Breast epithelium (tissue), 4 donors: ENCODE data around the gene TNFRSF6B. TPM values are rescaled to one million over a fixed set of nuclear protein-coding genes. Genes with fewer than 3 reads are reported as not detected.
A peak's percentile ranks its signal among the peaks of the same experiment; 100 is the strongest.

Experiments
- DNase-seq, 2 donors: peaks; one replicate each; pipeline ENCODE4 v3.0.0-alpha.2; 2019; ENCODE audit warnings: low spot score in 2 of 2
- H3K27ac ChIP-seq, 2 donors: fragments of 200-600 bp; sonication (generic) in 1 of 2; one replicate each; pipeline ENCODE4 v1.5.1; 2016 to 2019; ENCODE audit warnings: mild to moderate bottlenecking in 1 of 2
- H3K27me3 ChIP-seq, 2 donors: fragments of 200-600 bp; sonication (generic) in 1 of 2; one replicate each; pipeline versions ENCODE4 v1.5.1 to v1.6.0; 2017 to 2019; ENCODE audit warnings: control low read depth in 1 of 2, mild to moderate bottlenecking in 1 of 2
- H3K36me3 ChIP-seq: fragments of 200-600 bp; one replicate; pipeline ENCODE4 v1.5.1; 2019
- H3K4me1 ChIP-seq, 2 donors: fragments of 200-600 bp; sonication (generic); one replicate each; pipeline ENCODE4 v1.5.1; 2016 to 2019; ENCODE audit warnings: control low read depth in 1 of 2
- H3K4me3 ChIP-seq, 3 donors: fragments of 200-600 bp; sonication (generic); 1 replicate in 2 of 3; 2 replicates in 1 of 3; pipeline ENCODE4 v1.5.1; 2016 to 2019; ENCODE audit warnings: mild to moderate bottlenecking in 3 of 3, moderate library complexity in 2 of 3
- H3K9me3 ChIP-seq, 2 donors: fragments of 200-600 bp; sonication (generic) in 1 of 2; one replicate each; pipeline ENCODE4 v1.5.1; 2016 to 2019; ENCODE audit warnings: control low read depth in 1 of 2
- POLR2A ChIP-seq: fragments of 450-650 bp; IDR thresholded peaks from one replicate; pipeline ENCODE4 v1.6.1; 2016; ENCODE audit warnings: antibody characterized with exemption, mild to moderate bottlenecking, moderate library complexity
- POLR2AphosphoS5 ChIP-seq, 3 donors: sonication (generic); formaldehyde crosslinking; IDR thresholded peaks; one replicate each; pipeline ENCODE4 v1.6.1; 2017; ENCODE audit warnings: antibody characterized with exemption in 3 of 3
- intact Hi-C: fragments of 100-400 bp; cut with DNase I; formaldehyde crosslinking; loops from one replicate; pipeline ENCODE4 v1.15.1; 2023; ENCODE audit warnings: low total_unique reads
- total RNA-seq, 3 donors: library from RNA; depleted of rRNA; stranded (reverse); fragments of >200 nt; gene quantifications; one replicate each; pipeline ENCODE4 v1.1.0, GENCODE V29; 2016
- TF ChIP-seq, protein P1 (sequence below), 3 donors: fragments of 450-650 bp; IDR thresholded peaks; one replicate each; pipeline ENCODE4 v1.5.1; 2016 to 2017; ENCODE audit warnings: antibody characterized with exemption in 3 of 3, mild to moderate bottlenecking in 3 of 3, moderate library complexity in 3 of 3

The TNFRSF6B gene
- total RNA-seq, 3 donors from 2014 or later = 2.8 to 40.0 (median 7.4) TPM

DNA sequence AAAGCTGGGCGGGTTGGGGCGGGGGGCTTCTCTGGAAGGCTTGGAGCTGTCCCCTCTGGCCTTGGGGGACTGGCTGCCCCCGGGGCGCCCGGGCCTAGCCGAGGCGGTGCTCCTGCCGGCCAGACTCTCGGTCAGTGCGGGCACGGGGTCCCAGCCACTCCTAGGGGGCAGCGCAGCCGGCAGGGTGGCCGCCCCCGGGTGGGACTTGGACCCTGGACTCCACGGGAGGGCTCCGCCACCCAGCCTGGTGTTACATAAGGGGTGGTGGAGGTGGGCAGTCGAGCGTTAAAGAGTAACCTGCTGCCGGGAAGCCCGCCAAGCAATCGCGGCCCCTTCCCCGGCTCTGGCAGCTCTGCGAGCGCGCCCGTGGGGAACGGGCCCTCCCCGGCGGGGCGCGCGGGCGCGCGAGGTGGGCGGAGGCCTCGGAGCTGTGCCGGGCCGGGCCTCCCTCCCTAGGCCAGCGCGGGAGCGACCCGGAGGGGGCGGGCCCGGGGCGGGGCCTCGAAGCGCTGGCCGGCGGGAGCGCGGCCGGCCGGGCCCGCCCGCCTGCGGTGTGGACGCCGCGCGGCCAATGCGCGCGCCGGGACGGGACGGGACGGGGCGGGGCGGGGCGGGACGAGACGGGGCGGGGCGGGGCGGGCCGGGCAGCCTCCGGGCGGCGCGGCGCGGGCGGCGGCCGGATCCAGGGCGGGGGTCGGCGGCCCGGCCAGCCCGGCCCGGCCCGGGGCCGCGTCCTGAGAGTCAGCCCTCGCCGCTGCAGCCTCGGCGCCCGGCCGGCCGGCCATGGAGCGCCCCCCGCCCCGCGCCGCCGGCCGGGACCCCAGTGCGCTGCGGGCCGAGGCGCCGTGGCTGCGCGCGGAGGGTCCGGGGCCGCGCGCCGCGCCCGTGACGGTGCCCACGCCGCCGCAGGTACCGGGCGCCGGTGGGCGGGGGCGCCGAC, 42.9 kb downstream of the TNFRSF6B start, which contains the start of gene SLC2A4RG:
Gene SLC2A4RG (plus strand): TSS at position 647 of the 940 bp plus-strand sequence. CDS start 137 bp downstream, at position 784.
- H3K4me3 ChIP-seq = peak within 1 kb of the TSS; percentile 60 to 89 (median 61)
- DNase-seq = peak; percentile 70 to 72
- H3K27ac ChIP-seq = peak within 1 kb of the TSS; percentile 80 to 99
- peaks cover 26 to 31% of the 10 kb centered on the region in 2 donors for H3K4me1 ChIP-seq
- H3K27me3 ChIP-seq = no peaks in the 10 kb centered on the region
- H3K36me3 ChIP-seq = no peaks in the 10 kb centered on the region
- intact Hi-C loops = no loop called here
- H3K9me3 ChIP-seq = no peaks in the 10 kb centered on the region
- TF ChIP-seq POLR2A = no peak
- TF ChIP-seq POLR2AphosphoS5 (IDR thresholded peaks at IDR 0.05) = peak in 2 of 3 donors; percentile 15 to 26
- TF ChIP-seq, protein P1, sequence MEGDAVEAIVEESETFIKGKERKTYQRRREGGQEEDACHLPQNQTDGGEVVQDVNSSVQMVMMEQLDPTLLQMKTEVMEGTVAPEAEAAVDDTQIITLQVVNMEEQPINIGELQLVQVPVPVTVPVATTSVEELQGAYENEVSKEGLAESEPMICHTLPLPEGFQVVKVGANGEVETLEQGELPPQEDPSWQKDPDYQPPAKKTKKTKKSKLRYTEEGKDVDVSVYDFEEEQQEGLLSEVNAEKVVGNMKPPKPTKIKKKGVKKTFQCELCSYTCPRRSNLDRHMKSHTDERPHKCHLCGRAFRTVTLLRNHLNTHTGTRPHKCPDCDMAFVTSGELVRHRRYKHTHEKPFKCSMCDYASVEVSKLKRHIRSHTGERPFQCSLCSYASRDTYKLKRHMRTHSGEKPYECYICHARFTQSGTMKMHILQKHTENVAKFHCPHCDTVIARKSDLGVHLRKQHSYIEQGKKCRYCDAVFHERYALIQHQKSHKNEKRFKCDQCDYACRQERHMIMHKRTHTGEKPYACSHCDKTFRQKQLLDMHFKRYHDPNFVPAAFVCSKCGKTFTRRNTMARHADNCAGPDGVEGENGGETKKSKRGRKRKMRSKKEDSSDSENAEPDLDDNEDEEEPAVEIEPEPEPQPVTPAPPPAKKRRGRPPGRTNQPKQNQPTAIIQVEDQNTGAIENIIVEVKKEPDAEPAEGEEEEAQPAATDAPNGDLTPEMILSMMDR (IDR thresholded peaks at IDR 0.05) = no peak

DNA sequence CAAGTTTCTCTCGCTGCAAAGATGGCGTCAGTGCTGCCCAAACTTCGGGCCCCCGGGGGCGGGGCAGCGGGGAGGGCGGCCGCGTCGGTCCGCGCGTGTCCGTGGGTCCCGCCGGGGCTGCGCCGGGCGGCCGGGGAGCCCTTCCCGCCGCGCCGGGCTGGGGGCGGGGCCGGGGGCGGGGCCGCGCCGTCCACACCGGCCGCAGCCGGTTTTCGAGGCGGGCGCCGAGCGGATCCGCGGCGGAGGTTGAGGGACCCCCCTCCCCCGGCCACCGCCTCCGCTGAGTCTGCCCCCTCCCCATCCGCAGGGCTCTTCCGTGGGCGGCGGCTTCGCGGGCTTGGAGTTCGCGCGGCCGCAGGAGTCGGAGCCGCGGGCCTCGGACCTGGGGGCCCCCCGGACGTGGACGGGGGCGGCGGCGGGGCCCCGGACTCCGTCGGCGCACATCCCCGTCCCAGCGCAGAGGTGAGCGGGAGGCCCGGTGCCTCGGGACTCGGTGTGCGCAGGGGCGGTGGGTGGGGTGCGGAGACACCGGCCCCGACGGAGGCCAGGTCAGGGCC, 43.7 kb downstream of the TNFRSF6B start:
- intact Hi-C loops = no loop called here
- no peak for DNase-seq
- Histone ChIP-seq H3K27ac (peak overlapping the region; percentile 80 to 99), H3K27me3 (no peaks in the 10 kb centered on the region), H3K4me1 (peaks cover 26 to 31% of the 10 kb centered on the region in 2 donors), H3K9me3 (no peaks in the 10 kb centered on the region), H3K4me3 (peak overlapping the region; percentile 60 to 83 (median 61)), H3K36me3 (no peaks in the 10 kb centered on the region)
- TF ChIP-seq POLR2A = no peak
- TF ChIP-seq, protein P1 (IDR thresholded peaks at IDR 0.05) = no peak

GRCh38 chr20:63740627-63741353, 44.3 kb downstream of the TNFRSF6B start:
- peak; percentile 90 to 95 for DNase-seq
- H3K27ac ChIP-seq = peak overlapping the region; percentile 80 to 99
- intact Hi-C loops = no loop called here
- TF ChIP-seq POLR2A = peak; percentile 25
- TF ChIP-seq, protein P1 (IDR thresholded peaks at IDR 0.05) = no peak
- peak; percentile 77 to 93 (median 80) for TF ChIP-seq POLR2AphosphoS5 (IDR thresholded peaks at IDR 0.05)
- peaks cover 26 to 31% of the 10 kb centered on the region in 2 donors for H3K4me1 ChIP-seq
- no peaks in the 10 kb centered on the region for H3K36me3 ChIP-seq
- peak overlapping the region; percentile 60 to 83 (median 61) for H3K4me3 ChIP-seq
- no peaks in the 10 kb centered on the region for H3K27me3 ChIP-seq
- H3K9me3 ChIP-seq = no peaks in the 10 kb centered on the region

DNA sequence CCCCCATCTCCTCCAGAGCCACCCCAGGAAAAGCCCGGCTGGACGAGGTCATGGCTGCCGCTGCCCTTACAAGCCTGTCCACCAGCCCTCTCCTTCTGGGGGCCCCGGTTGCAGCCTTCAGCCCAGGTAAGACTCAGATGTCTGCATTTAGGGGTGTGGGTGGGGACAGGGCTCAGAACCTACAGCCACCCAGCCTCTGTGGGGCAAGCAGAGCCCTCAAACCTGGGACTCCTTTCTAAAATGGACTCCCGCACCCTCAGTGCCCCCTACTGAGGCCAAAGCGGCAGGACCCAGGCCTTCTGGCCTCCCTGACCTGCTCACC, 44.9 kb downstream of the TNFRSF6B start:
- TF ChIP-seq, protein P1 (IDR thresholded peaks at IDR 0.05) = no peak
- TF ChIP-seq POLR2A (no peak), POLR2AphosphoS5 (IDR thresholded peaks at IDR 0.05) (no peak)
- H3K4me1 ChIP-seq = peaks cover 26 to 31% of the 10 kb centered on the region in 2 donors
- H3K36me3 ChIP-seq = no peaks in the 10 kb centered on the region
- peak overlapping the region; percentile 60 to 83 (median 61) for H3K4me3 ChIP-seq
- no peaks in the 10 kb centered on the region for H3K27me3 ChIP-seq
- intact Hi-C loops = no loop called here
- H3K9me3 ChIP-seq = no peaks in the 10 kb centered on the region
- no peak for DNase-seq
- H3K27ac ChIP-seq = peak overlapping the region; percentile 80 to 99
